ENCODE data around the gene INHBB. TPM values are rescaled to one million over a fixed set of nuclear protein-coding genes. Genes with fewer than 3 reads are reported as not detected.
A peak's percentile ranks its signal among the peaks of the same experiment; 100 is the strongest.

Gene INHBB
- total RNA-seq, 4 donors from 2014 or later: 0.20 to 1.1 (median 0.41) TPM; not detected in 1

DNA sequence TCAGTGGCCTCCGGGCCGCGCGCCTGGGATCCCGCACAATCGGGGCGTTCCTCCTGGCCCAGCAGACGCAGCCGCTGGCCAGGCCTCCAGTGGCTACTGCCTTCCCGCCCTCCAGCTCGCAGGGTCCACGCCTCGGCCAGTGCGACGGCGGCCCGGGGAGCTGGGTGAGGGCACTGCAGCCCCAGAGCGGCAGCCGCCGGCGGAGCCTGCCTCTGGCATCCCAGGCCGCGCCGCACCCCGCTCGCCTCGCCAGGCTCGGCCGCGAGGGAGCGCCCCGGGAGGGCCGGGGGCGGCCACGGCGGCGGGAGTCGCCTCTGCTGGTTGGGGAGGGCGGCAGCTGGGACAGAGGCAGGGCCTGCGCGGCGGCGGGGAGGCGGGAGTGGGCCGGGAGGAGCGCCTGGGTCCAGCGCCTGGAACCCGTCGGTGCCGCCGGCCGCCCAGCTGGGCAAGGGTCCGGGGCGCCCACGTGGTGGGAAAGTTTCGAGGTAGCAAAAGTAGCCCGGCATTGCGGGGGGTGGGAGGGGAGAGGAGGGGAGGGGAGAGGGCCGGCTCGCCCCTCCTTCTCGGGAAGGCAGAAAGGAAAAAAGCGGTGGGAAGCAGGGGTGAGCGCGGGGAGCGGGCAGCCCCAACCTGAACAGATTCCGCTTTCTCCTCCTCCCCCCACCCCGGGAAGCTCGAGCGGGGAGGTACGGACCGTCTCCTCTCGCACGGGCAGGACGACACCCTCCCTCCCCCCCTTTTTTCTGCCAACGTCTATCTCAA is 1.5 kb upstream of the INHBB start:
- in situ Hi-C loops (cut with MboI; ENCODE audit: low pct_ligation_motif_present in 1 of 4, low pct_unique_long_range_greater_than_20kb in 1 of 4, low sequenced_read_pairs in 3 of 4) (loop anchor here in 3 of 4 donors (5.0 to 10.0 kb wide), 3 partner anchors 330 to 340 kb away; no protein-coding TSS in a partner anchor), intact Hi-C loops (cut with DNase I; ENCODE audit: low total_unique reads) (loop anchor here (2.0 kb wide), 1 partner anchor 336 kb away; no protein-coding TSS in a partner anchor)
- Histone ChIP-seq H3K4me3 (peak overlapping the region in 3 of 4 donors; percentile 35 to 57 (median 47)), H3K9me3 (no peaks in the 10 kb centered on the region), H3K36me3 (no peaks in the 10 kb centered on the region), H3K27me3 (peaks cover 97% of the 10 kb centered on the region), H3K4me1 (peaks cover 3 to 39% (median 32%) of the 10 kb centered on the region in 4 donors), H3K27ac (no peak overlapping the region)
- TF ChIP-seq POLR2AphosphoS5 (IDR thresholded peaks at IDR 0.05) (no peak), POLR2A (IDR thresholded peaks at IDR 0.05) (no peak), EP300 (IDR thresholded peaks at IDR 0.05; ENCODE audit: low read depth) (no peak)
- TF ChIP-seq, protein P1, sequence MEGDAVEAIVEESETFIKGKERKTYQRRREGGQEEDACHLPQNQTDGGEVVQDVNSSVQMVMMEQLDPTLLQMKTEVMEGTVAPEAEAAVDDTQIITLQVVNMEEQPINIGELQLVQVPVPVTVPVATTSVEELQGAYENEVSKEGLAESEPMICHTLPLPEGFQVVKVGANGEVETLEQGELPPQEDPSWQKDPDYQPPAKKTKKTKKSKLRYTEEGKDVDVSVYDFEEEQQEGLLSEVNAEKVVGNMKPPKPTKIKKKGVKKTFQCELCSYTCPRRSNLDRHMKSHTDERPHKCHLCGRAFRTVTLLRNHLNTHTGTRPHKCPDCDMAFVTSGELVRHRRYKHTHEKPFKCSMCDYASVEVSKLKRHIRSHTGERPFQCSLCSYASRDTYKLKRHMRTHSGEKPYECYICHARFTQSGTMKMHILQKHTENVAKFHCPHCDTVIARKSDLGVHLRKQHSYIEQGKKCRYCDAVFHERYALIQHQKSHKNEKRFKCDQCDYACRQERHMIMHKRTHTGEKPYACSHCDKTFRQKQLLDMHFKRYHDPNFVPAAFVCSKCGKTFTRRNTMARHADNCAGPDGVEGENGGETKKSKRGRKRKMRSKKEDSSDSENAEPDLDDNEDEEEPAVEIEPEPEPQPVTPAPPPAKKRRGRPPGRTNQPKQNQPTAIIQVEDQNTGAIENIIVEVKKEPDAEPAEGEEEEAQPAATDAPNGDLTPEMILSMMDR (IDR thresholded peaks at IDR 0.05): no peak
- DNase-seq: no peak
- WGBS, 2 donors (ENCODE audit: low coverage in 1 of 2): 3% methylated on average over 56 of the region's 75 CpGs; no CpG with 5 or more reads in 1 of the 2 donors

GRCh38 chr2:120344976-120345581 is 857 bp upstream of the INHBB start:
- WGBS, 2 donors (ENCODE audit: low coverage in 1 of 2): 1% methylated on average over 74 of the region's 90 CpGs; no CpG with 5 or more reads in 1 of the 2 donors
- intact Hi-C loops (cut with DNase I; ENCODE audit: low total_unique reads) (loop anchor here (2.0 kb wide), 1 partner anchor 336 kb away; no protein-coding TSS in a partner anchor), in situ Hi-C loops (cut with MboI; ENCODE audit: low pct_ligation_motif_present in 1 of 4, low pct_unique_long_range_greater_than_20kb in 1 of 4, low sequenced_read_pairs in 3 of 4) (loop anchor here in 3 of 4 donors (5.0 to 10.0 kb wide), 3 partner anchors 330 to 340 kb away; no protein-coding TSS in a partner anchor)
- Histone ChIP-seq H3K9me3 (no peaks in the 10 kb centered on the region), H3K36me3 (no peaks in the 10 kb centered on the region), H3K27me3 (peaks cover 97% of the 10 kb centered on the region), H3K4me3 (peak overlapping the region in 3 of 4 donors; percentile 35 to 57 (median 47)), H3K4me1 (peaks cover 3 to 39% (median 32%) of the 10 kb centered on the region in 4 donors), H3K27ac (no peak overlapping the region)
- no peak for DNase-seq
- TF ChIP-seq EP300 (IDR thresholded peaks at IDR 0.05; ENCODE audit: low read depth) (no peak), POLR2A (IDR thresholded peaks at IDR 0.05) (no peak), POLR2AphosphoS5 (IDR thresholded peaks at IDR 0.05) (no peak)
- TF ChIP-seq, protein P1 (IDR thresholded peaks at IDR 0.05): no peak

- DNase-seq: no peak
These were observed 328 bp upstream of the INHBB start for GRCh38 chr2:120345608-120346007.

More at GRCh38 chr2:120345608-120346007, 328 bp upstream of the INHBB start:
- Histone ChIP-seq H3K27me3 (peaks cover 93% of the 10 kb centered on the region), H3K4me3 (peak overlapping the region in 3 of 4 donors; percentile 35 to 57 (median 47)), H3K27ac (no peak overlapping the region), H3K4me1 (peaks cover 3 to 39% (median 32%) of the 10 kb centered on the region in 4 donors), H3K9me3 (no peaks in the 10 kb centered on the region), H3K36me3 (no peaks in the 10 kb centered on the region)
- in situ Hi-C loops (cut with MboI; ENCODE audit: low pct_ligation_motif_present in 1 of 4, low pct_unique_long_range_greater_than_20kb in 1 of 4, low sequenced_read_pairs in 3 of 4): loop anchor here in 2 of 4 donors (10.0 kb wide), 2 partner anchors 329 to 339 kb away; no protein-coding TSS in a partner anchor
- WGBS, 2 donors (ENCODE audit: low coverage in 1 of 2): 1% methylated on average over 31 of the region's 62 CpGs; no CpG with 5 or more reads in 1 of the 2 donors
- TF ChIP-seq EP300 (IDR thresholded peaks at IDR 0.05; ENCODE audit: low read depth) (no peak), POLR2A (IDR thresholded peaks at IDR 0.05) (no peak), POLR2AphosphoS5 (IDR thresholded peaks at IDR 0.05) (no peak)
- TF ChIP-seq, protein P1 (IDR thresholded peaks at IDR 0.05): no peak
- intact Hi-C loops (cut with DNase I; ENCODE audit: low total_unique reads): loop anchor here (2.0 kb wide), 1 partner anchor 335 kb away; no protein-coding TSS in a partner anchor

Data from transverse colon (tissue), 4 donors.